Urinary bladder (tissue), 4 donors: Measurements from ENCODE around the gene CAPN3. TPM values are rescaled to one million over a fixed set of nuclear protein-coding genes. Genes with fewer than 3 reads are reported as not detected.

ENCODE experiments used
- DNase-seq: peaks from one replicate; pipeline ENCODE4 v3.0.0-alpha.2; 2015; ENCODE audit errors: extremely low spot score
- H3K27ac ChIP-seq: one replicate; pipeline ENCODE4 v1.5.1; 2013; ENCODE audit warnings: low read depth, mild to moderate bottlenecking, moderate library complexity
- H3K36me3 ChIP-seq: one replicate; pipeline ENCODE4 v1.6.1; 2013; ENCODE audit warnings: mild to moderate bottlenecking, moderate library complexity; ENCODE audit not compliant: insufficient read depth
- H3K4me1 ChIP-seq: one replicate; pipeline ENCODE4 v1.6.1; 2013; ENCODE audit warnings: mild to moderate bottlenecking, moderate library complexity; ENCODE audit not compliant: insufficient read depth
- H3K4me3 ChIP-seq: one replicate; pipeline ENCODE4 v1.5.1; 2013; ENCODE audit warnings: low read depth, low read length
- WGBS: extraction: QIAGEN DNeasy Blood & Tissue Kit; methylation state at CpG from one replicate; pipeline ENCODE4 v1.1.7; 2013; 5-methylcytosine and 5-hydroxymethylcytosine counted together
- polyA plus RNA-seq: library from polyadenylated mRNA; stranded (reverse); fragments of 200-250 nt; gene quantifications from one replicate; pipeline ENCODE4 v1.2.3, GENCODE V29; 2013
- total RNA-seq: library from RNA; depleted of rRNA; stranded (reverse); fragments of >200 nt; gene quantifications from one replicate; pipeline ENCODE4 v1.2.3, GENCODE V29; 2014
- donor health status: healthy with polysubstance abuse.
- donor health status: healthy.

CAPN3 gene
- total and polyA plus RNA-seq, 2 donors: 6.3 to 8.6 TPM

GRCh38 chr15:42364529-42364928, 5.2 kb downstream of the CAPN3 start:
- Histone ChIP-seq H3K27ac (no peak overlapping the region), H3K4me1 (no peaks in the 10 kb centered on the region), H3K4me3 (no peak overlapping the region), H3K36me3 (no peaks in the 10 kb centered on the region)
- WGBS: 26% methylated on average over 1 of the region's 1 CpG
- no peak for DNase-seq

- Histone ChIP-seq H3K36me3 (no peaks in the 10 kb centered on the region), H3K27ac (no peak overlapping the region), H3K4me3 (no peak overlapping the region), H3K4me1 (no peaks in the 10 kb centered on the region)
- DNase-seq: no peak
- 91% methylated on average over 5 of the region's 5 CpGs for WGBS
Observed at GRCh38 chr15:42365921-42366550, 6.7 kb downstream of the CAPN3 start.

- H3K4me1 ChIP-seq: no peaks in the 10 kb centered on the region
- no peak for DNase-seq
- no peaks in the 10 kb centered on the region for H3K36me3 ChIP-seq
- H3K4me3 ChIP-seq: no peak overlapping the region
- no peak overlapping the region for H3K27ac ChIP-seq
- 70% methylated on average over 5 of the region's 5 CpGs for WGBS
Observed at GRCh38 chr15:42367041-42367440, 7.7 kb downstream of the CAPN3 start.

- H3K27ac ChIP-seq: no peak overlapping the region
- no peaks in the 10 kb centered on the region for H3K36me3 ChIP-seq
- H3K4me3 ChIP-seq: no peak overlapping the region
- 72% methylated on average over 3 of the region's 3 CpGs for WGBS
- no peak for DNase-seq
- no peaks in the 10 kb centered on the region for H3K4me1 ChIP-seq
Observed at GRCh38 chr15:42368096-42368495, 8.8 kb downstream of the CAPN3 start.

GRCh38 chr15:42371096-42371495, 11.8 kb downstream of the CAPN3 start:
- DNase-seq: no peak
- Histone ChIP-seq H3K4me3 (no peak overlapping the region), H3K4me1 (no peaks in the 10 kb centered on the region), H3K27ac (no peak overlapping the region), H3K36me3 (no peaks in the 10 kb centered on the region)
- 69% methylated on average over 2 of the region's 2 CpGs for WGBS

- Histone ChIP-seq H3K36me3 (no peaks in the 10 kb centered on the region), H3K4me1 (no peaks in the 10 kb centered on the region), H3K4me3 (no peak overlapping the region), H3K27ac (no peak overlapping the region)
- 74% methylated on average over 1 of the region's 1 CpG for WGBS
- no peak for DNase-seq
Observed at GRCh38 chr15:42373274-42373673, 14.0 kb downstream of the CAPN3 start.

- WGBS: 76% methylated on average over 4 of the region's 4 CpGs
Observed at GRCh38 chr15:42373936-42374335, 14.6 kb downstream of the CAPN3 start.

GRCh38 chr15:42374810-42375209, 15.5 kb downstream of the CAPN3 start:
- Histone ChIP-seq H3K36me3 (no peaks in the 10 kb centered on the region), H3K27ac (no peak overlapping the region)
- no peak for DNase-seq

More at GRCh38 chr15:42373936-42374335, 14.6 kb downstream of the CAPN3 start:
- H3K27ac ChIP-seq: no peak overlapping the region
- no peaks in the 10 kb centered on the region for H3K4me1 ChIP-seq
- no peak for DNase-seq
- no peak overlapping the region for H3K4me3 ChIP-seq
- no peaks in the 10 kb centered on the region for H3K36me3 ChIP-seq

GRCh38 chr15:42375252-42375651, 16.0 kb downstream of the CAPN3 start:
- 95% methylated on average over 5 of the region's 5 CpGs for WGBS
- H3K4me3 ChIP-seq: no peak overlapping the region
- no peaks in the 10 kb centered on the region for H3K36me3 ChIP-seq
- no peak overlapping the region for H3K27ac ChIP-seq
- no peak for DNase-seq
- no peaks in the 10 kb centered on the region for H3K4me1 ChIP-seq

More at GRCh38 chr15:42374810-42375209, 15.5 kb downstream of the CAPN3 start:
- WGBS: 79% methylated on average over 1 of the region's 1 CpG
- Histone ChIP-seq H3K4me1 (no peaks in the 10 kb centered on the region), H3K4me3 (no peak overlapping the region)

GRCh38 chr15:42375941-42376340, 16.6 kb downstream of the CAPN3 start:
- no peak overlapping the region for H3K4me3 ChIP-seq
- H3K36me3 ChIP-seq: no peaks in the 10 kb centered on the region
- 42% methylated on average over 4 of the region's 4 CpGs for WGBS
- no peak overlapping the region for H3K27ac ChIP-seq
- DNase-seq: no peak
- no peaks in the 10 kb centered on the region for H3K4me1 ChIP-seq

GRCh38 chr15:42378011-42378410, 18.7 kb downstream of the CAPN3 start:
- H3K27ac ChIP-seq: no peak overlapping the region
- 80% methylated on average over 8 of the region's 8 CpGs for WGBS
- no peak overlapping the region for H3K4me3 ChIP-seq
- H3K4me1 ChIP-seq: no peaks in the 10 kb centered on the region
- H3K36me3 ChIP-seq: no peaks in the 10 kb centered on the region
- DNase-seq: no peak

- DNase-seq: no peak
- Histone ChIP-seq H3K4me3 (no peak overlapping the region), H3K36me3 (no peaks in the 10 kb centered on the region), H3K27ac (no peak overlapping the region), H3K4me1 (no peaks in the 10 kb centered on the region)
- WGBS: 63% methylated on average over 4 of the region's 4 CpGs
Observed at GRCh38 chr15:42384597-42384996, 25.3 kb downstream of the CAPN3 start.

GRCh38 chr15:42385206-42385979, 26.1 kb downstream of the CAPN3 start:
- WGBS: 44% methylated on average over 5 of the region's 5 CpGs
- no peaks in the 10 kb centered on the region for H3K4me1 ChIP-seq
- H3K36me3 ChIP-seq: no peaks in the 10 kb centered on the region
- no peak overlapping the region for H3K27ac ChIP-seq
- DNase-seq: no peak
- H3K4me3 ChIP-seq: no peak overlapping the region

GRCh38 chr15:42385980-42386700, 26.8 kb downstream of the CAPN3 start:
- H3K36me3 ChIP-seq: no peaks in the 10 kb centered on the region
- WGBS: 74% methylated on average over 12 of the region's 12 CpGs
- H3K4me1 ChIP-seq: no peaks in the 10 kb centered on the region
- DNase-seq: no peak
- H3K4me3 ChIP-seq: no peak overlapping the region
- no peak overlapping the region for H3K27ac ChIP-seq
